Lung (tissue), 12 donors: Measurements from ENCODE around the gene ZNF827. TPM values are rescaled to one million over a fixed set of nuclear protein-coding genes. Genes with fewer than 3 reads are reported as not detected.

Experiments used
- ATAC-seq: fragments of 200-7000 bp; cut with Tn5 transposase; one replicate; pipeline ENCODE4 v1.9.1; 2020; ENCODE audit warnings: moderate number of reproducible peaks; ENCODE audit not compliant: insufficient read depth, low FRiP score
- DNase-seq, 3 donors: peaks; one replicate each; pipeline ENCODE4 v3.0.0-alpha.2; 2013 to 2017
- H3K27ac ChIP-seq, 2 donors: one replicate each; pipeline ENCODE4 v1.5.1; 2013; ENCODE audit warnings: mild to moderate bottlenecking in 2 of 2, moderate library complexity in 2 of 2, control low read depth in 1 of 2, inconsistent platforms in 1 of 2, low read depth in 1 of 2, low read length in 1 of 2
- H3K27me3 ChIP-seq, 3 donors: one replicate each; pipeline ENCODE4 v1.5.1; 2013; ENCODE audit warnings: low read length in 2 of 3; ENCODE audit not compliant: control insufficient read depth in 3 of 3, insufficient read depth in 3 of 3
- H3K36me3 ChIP-seq, 4 donors: one replicate each; pipeline ENCODE4 v1.5.1; 2013; ENCODE audit warnings: low read length in 4 of 4, mild to moderate bottlenecking in 1 of 4, moderate library complexity in 1 of 4; ENCODE audit not compliant: control insufficient read depth in 4 of 4, insufficient read depth in 4 of 4
- H3K4me1 ChIP-seq, 5 donors: one replicate each; pipeline ENCODE4 v1.5.1; 2013; ENCODE audit warnings: low read length in 5 of 5, mild to moderate bottlenecking in 2 of 5, moderate library complexity in 1 of 5; ENCODE audit not compliant: control insufficient read depth in 5 of 5, insufficient read depth in 5 of 5
- H3K4me3 ChIP-seq: one replicate; pipeline ENCODE4 v1.5.1; 2013; ENCODE audit warnings: mild to moderate bottlenecking, control low read depth, moderate library complexity
- H3K9ac ChIP-seq, 2 donors: one replicate each; pipeline ENCODE4 v1.5.1; 2013; ENCODE audit warnings: low read length in 2 of 2, control low read depth in 1 of 2; ENCODE audit not compliant: insufficient read depth in 1 of 2
- H3K9me3 ChIP-seq, 4 donors: one replicate each; pipeline ENCODE4 v1.5.1; 2013; ENCODE audit warnings: low read length in 3 of 4, mild to moderate bottlenecking in 1 of 4, moderate library complexity in 1 of 4; ENCODE audit not compliant: control insufficient read depth in 4 of 4, insufficient read depth in 3 of 4
- CTCF ChIP-seq: IDR thresholded peaks from 2 replicates; pipeline ENCODE4 v1.5.1; 2012; ENCODE audit warnings: mild to moderate bottlenecking; ENCODE audit errors: control extremely low read depth, extremely low read depth
- WGBS, 2 donors: extraction: QIAGEN DNeasy Blood & Tissue Kit; methylation state at CpG; one replicate each; pipeline ENCODE4 v1.1.7; 2013; 5-methylcytosine and 5-hydroxymethylcytosine counted together
- polyA plus RNA-seq, 2 donors: library from polyadenylated mRNA; stranded (reverse); fragments of 200-250 nt; gene quantifications; one replicate each; pipeline ENCODE4 v1.2.1, GENCODE V29; 2013
- total RNA-seq, 2 donors: library from RNA; depleted of rRNA in 1 of 2; stranded (reverse); fragments of >200 nt in 1 of 2; gene quantifications; one replicate each; pipeline ENCODE4 v1.2.1, GENCODE V29; 2014 to 2021
- donor health status: control.
- donor health status: control.
- donor health status: Bipolar disorder and iron deficiency.
- donor health status: healthy.
- donor health status: DM: yes; HTN: yes; CAD: no.

Gene ZNF827
- total and polyA plus RNA-seq, 4 donors = 2.7 to 27.4 (median 8.2) TPM

DNA sequence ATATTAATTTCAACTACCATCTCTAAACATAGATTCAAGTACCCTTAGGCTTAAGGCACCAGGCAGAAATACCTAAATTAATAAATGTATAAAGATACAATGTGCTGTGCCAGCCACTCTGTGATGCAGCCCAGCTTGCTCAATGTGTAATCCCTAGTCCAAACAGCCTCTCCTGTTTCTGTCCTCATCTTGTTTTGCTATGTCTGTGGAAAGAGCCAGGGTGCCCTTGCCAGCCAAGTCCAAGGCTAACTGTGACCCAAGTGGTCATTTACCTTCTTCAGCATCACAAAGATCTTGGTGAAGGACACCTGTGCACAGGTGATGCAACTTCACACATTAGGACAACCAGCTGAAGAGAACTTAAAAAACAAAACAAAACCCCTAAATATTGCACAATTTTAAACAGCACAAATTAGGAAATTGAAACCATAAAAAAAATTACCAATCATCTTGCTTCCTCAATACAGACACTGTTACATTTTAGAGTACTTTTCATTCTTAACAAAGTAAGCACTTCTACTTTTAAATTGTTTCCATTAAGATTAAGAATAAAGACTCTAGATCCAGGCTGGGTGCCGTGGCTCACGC is 169.1 kb downstream of the ZNF827 start:
- Histone ChIP-seq H3K27ac (no peak overlapping the region), H3K36me3 (peaks cover 8 to 33% (median 19%) of the 10 kb centered on the region in 4 donors), H3K9ac (no peak overlapping the region), H3K4me3 (no peak overlapping the region), H3K9me3 (peaks cover 0 to 3% (median 0%) of the 10 kb centered on the region in 4 donors), H3K27me3 (no peaks in the 10 kb centered on the region), H3K4me1 (peaks cover 0 to 1% (median 0%) of the 10 kb centered on the region in 5 donors)
- no peak for TF ChIP-seq CTCF
- no peak for DNase-seq
- 52% methylated on average over 2 of the region's 2 CpGs for WGBS, 2 donors
- ATAC-seq = no peak

DNA sequence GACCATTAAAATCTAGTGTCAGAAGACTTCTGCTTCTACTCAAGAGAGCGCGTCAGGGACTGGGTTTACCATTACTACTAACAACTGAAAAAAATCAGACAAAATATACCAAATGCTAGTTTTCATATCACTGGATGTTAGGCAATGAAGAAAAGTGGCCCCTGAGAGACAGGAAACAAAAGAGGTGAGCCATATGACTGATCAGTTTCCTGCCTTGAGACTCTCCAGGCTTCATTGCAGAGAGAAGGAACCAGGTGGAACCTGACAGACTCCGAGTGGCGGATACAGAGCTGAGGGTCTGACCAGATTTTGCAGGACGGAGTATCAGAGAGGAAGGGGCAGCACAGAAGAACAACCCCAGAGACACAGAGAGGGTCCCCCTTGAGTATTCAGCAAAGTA is 172.3 kb downstream of the ZNF827 start:
- H3K27me3 ChIP-seq = no peaks in the 10 kb centered on the region
- 97% methylated on average over 5 of the region's 5 CpGs for WGBS, 2 donors
- TF ChIP-seq CTCF = no peak
- H3K9ac ChIP-seq = no peak overlapping the region
- H3K36me3 ChIP-seq = peaks cover 5 to 38% (median 18%) of the 10 kb centered on the region in 4 donors
- DNase-seq = no peak
- H3K9me3 ChIP-seq = peaks cover 0 to 3% (median 0%) of the 10 kb centered on the region in 4 donors
- H3K4me3 ChIP-seq = no peak overlapping the region
- H3K4me1 ChIP-seq = peaks cover 0 to 1% (median 0%) of the 10 kb centered on the region in 5 donors
- ATAC-seq = no peak
- H3K27ac ChIP-seq = no peak overlapping the region

DNA sequence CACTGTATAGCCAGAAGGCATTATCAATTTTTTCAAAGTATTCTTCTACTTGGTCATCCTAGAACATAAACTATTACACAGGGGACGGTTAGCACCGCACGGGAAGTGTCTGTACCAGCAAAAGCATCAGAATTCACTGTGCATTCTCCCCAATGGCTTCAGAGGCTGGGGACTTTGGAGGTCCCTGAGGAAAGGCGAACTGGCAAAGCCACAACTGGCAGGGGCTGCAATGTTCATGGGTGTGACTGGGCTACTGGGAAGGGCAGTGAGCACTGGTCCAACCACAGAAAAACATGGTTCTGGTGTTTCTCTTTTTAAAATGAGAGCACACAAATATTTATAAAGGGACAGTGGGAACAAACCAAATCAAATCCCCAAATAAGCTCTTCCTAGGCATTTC is 175.2 kb downstream of the ZNF827 start:
- Histone ChIP-seq H3K36me3 (peaks cover 12 to 45% (median 27%) of the 10 kb centered on the region in 4 donors), H3K9ac (no peak overlapping the region), H3K9me3 (peaks cover 0 to 3% (median 0%) of the 10 kb centered on the region in 4 donors), H3K4me3 (no peak overlapping the region), H3K27me3 (no peaks in the 10 kb centered on the region), H3K4me1 (no peaks in the 10 kb centered on the region), H3K27ac (no peak overlapping the region)
- no peak for TF ChIP-seq CTCF
- WGBS, 2 donors = 96 to 97% methylated on average over 4 of the region's 4 CpGs
- DNase-seq (no peak), ATAC-seq (no peak)

DNA sequence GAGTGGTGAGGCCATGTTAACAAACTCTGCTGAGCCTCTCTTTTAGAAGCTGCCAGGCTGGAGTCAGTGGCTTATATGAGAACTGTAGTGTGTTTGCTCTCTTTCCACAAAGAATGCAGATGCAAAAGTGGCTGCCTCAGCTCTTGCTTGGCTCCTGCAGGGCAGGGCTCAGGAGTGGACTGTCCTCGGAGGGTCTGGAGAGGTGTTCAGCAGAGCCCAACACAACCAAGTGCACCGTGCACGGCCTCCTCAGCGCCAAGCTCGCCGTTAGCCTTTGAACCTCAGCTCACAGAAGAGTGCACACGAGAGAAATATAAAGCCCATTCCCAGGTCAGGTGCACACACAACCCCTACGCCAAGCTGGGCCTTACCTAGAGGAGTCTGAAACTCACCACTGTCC is 175.9 kb downstream of the ZNF827 start:
- Histone ChIP-seq H3K9me3 (peaks cover 0 to 3% (median 0%) of the 10 kb centered on the region in 4 donors), H3K4me3 (no peak overlapping the region), H3K27ac (no peak overlapping the region), H3K9ac (no peak overlapping the region), H3K36me3 (peaks cover 12 to 44% (median 27%) of the 10 kb centered on the region in 4 donors), H3K4me1 (no peaks in the 10 kb centered on the region), H3K27me3 (no peaks in the 10 kb centered on the region)
- TF ChIP-seq CTCF = no peak
- ATAC-seq = no peak
- WGBS, 2 donors = 78 to 88% methylated on average over 8 of the region's 8 CpGs
- DNase-seq = no peak
